Nephron progenitor cell (in vitro differentiated cells): ENCODE measurements around the gene BIRC5.

ENCODE experiments used
- DNase-seq: peaks from one replicate; pipeline ENCODE4 v3.0.0; 2021
- H3K27ac Mint-ChIP-seq: 2 replicates; pipeline ENCODE4 v1.8.0; 2021; ENCODE audit warnings: mild to moderate bottlenecking, moderate library complexity, mixed read lengths
- H3K27me3 Mint-ChIP-seq: 2 replicates; pipeline ENCODE4 v1.8.0; 2021; ENCODE audit warnings: mild to moderate bottlenecking, low read depth, mixed read lengths; ENCODE audit not compliant: poor library complexity
- H3K36me3 Mint-ChIP-seq: 2 replicates; pipeline ENCODE4 v1.8.0; 2021; ENCODE audit warnings: low read depth, mixed read lengths
- H3K4me1 Mint-ChIP-seq: 2 replicates; pipeline ENCODE4 v1.8.0; 2021; ENCODE audit warnings: mixed read lengths
- H3K4me3 Mint-ChIP-seq: 2 replicates; pipeline ENCODE4 v1.8.0; 2021; ENCODE audit warnings: mild to moderate bottlenecking, moderate library complexity, mixed read lengths
- H3K9me3 Mint-ChIP-seq: 2 replicates; pipeline ENCODE4 v1.8.0; 2021; ENCODE audit warnings: mild to moderate bottlenecking, moderate library complexity, mixed read lengths
- CTCF ChIP-seq: fragments of 200-600 bp; sonication (generic); IDR thresholded peaks from 2 replicates; pipeline ENCODE4 v1.5.0; 2021; ENCODE audit warnings: antibody characterized with exemption

BIRC5 gene

GRCh38 chr17:78272181-78272913, 58.3 kb downstream of the BIRC5 start:
- no peak overlapping the region for H3K27ac Mint-ChIP-seq
- no peak overlapping the region for H3K4me3 Mint-ChIP-seq
- peaks cover 51% of the 10 kb centered on the region for H3K4me1 Mint-ChIP-seq
- TF ChIP-seq CTCF, result no peak
- peaks cover 6% of the 10 kb centered on the region for H3K27me3 Mint-ChIP-seq
- H3K9me3 Mint-ChIP-seq, result peaks cover 4% of the 10 kb centered on the region
- no peaks in the 10 kb centered on the region for H3K36me3 Mint-ChIP-seq
- DNase-seq, result no peak

- Mint-ChIP-seq H3K4me1 (peaks cover 48% of the 10 kb centered on the region), H3K27ac (no peak overlapping the region), H3K9me3 (peaks cover 4% of the 10 kb centered on the region), H3K36me3 (no peaks in the 10 kb centered on the region), H3K4me3 (no peak overlapping the region), H3K27me3 (peaks cover 6% of the 10 kb centered on the region)
- DNase-seq, result no peak
- no peak for TF ChIP-seq CTCF
These were observed 58.8 kb downstream of the BIRC5 start for GRCh38 chr17:78272914-78273258.

- Mint-ChIP-seq H3K4me1 (peaks cover 42% of the 10 kb centered on the region), H3K27ac (no peak overlapping the region), H3K4me3 (no peak overlapping the region), H3K9me3 (peaks cover 4% of the 10 kb centered on the region), H3K27me3 (peaks cover 6% of the 10 kb centered on the region), H3K36me3 (no peaks in the 10 kb centered on the region)
- DNase-seq, result no peak
- no peak for TF ChIP-seq CTCF
These were observed 59.8 kb downstream of the BIRC5 start for GRCh38 chr17:78273813-78274212.
